Measurements from ENCODE around the gene TTC33. TPM values are rescaled to one million over a fixed set of nuclear protein-coding genes. Genes with fewer than 3 reads are reported as not detected.

Gene TTC33
- total and polyA plus RNA-seq, 4 donors: 22.4 to 45.9 (median 30.7) TPM

- 71% methylated on average over 1 of the region's 2 CpGs for whole genome bisulfite sequencing (ENCODE audit: insufficient coverage)
- H3K27ac ChIP-seq (ENCODE audit: low read depth, low read length): no peak overlapping the region
These were observed 129.0 kb downstream of the TTC33 start for GRCh38 chr5:40626801-40627200.

GRCh38 chr5:40623480-40624420, 132.0 kb downstream of the TTC33 start:
- no peak overlapping the region for H3K27ac ChIP-seq (ENCODE audit: low read depth, low read length)
- no peaks in the 10 kb centered on the region for H3K36me3 ChIP-seq (ENCODE audit: control insufficient read depth, insufficient read depth, low read length)
- no peak for DNase-seq (ENCODE audit: low read depth in 4 of 6, low spot score in 6 of 6)
- no peak overlapping the region for H3K4me3 ChIP-seq (ENCODE audit: low read depth, low read length)
- no peaks in the 10 kb centered on the region for H3K27me3 ChIP-seq (ENCODE audit: control insufficient read depth, insufficient read depth, low read length)
- no peaks in the 10 kb centered on the region for H3K9me3 ChIP-seq (ENCODE audit: control insufficient read depth, insufficient read depth, low read length)
- 89% methylated on average over 1 of the region's 2 CpGs for WGBS (ENCODE audit: insufficient coverage)
- H3K4me1 ChIP-seq (ENCODE audit: control insufficient read depth, insufficient read depth, low read length): no peaks in the 10 kb centered on the region

More at GRCh38 chr5:40626801-40627200, 129.0 kb downstream of the TTC33 start:
- no peaks in the 10 kb centered on the region for H3K4me1 ChIP-seq (ENCODE audit: control insufficient read depth, insufficient read depth, low read length)
- H3K9me3 ChIP-seq (ENCODE audit: control insufficient read depth, insufficient read depth, low read length): no peaks in the 10 kb centered on the region
- no peak overlapping the region for H3K4me3 ChIP-seq (ENCODE audit: low read depth, low read length)
- DNase-seq (ENCODE audit: low read depth in 4 of 6, low spot score in 6 of 6): no peak
- no peaks in the 10 kb centered on the region for H3K27me3 ChIP-seq (ENCODE audit: control insufficient read depth, insufficient read depth, low read length)
- H3K36me3 ChIP-seq (ENCODE audit: control insufficient read depth, insufficient read depth, low read length): no peaks in the 10 kb centered on the region

GRCh38 chr5:40622463-40623252, 133.1 kb downstream of the TTC33 start:
- H3K4me3 ChIP-seq (ENCODE audit: low read depth, low read length): no peak overlapping the region
- H3K4me1 ChIP-seq (ENCODE audit: control insufficient read depth, insufficient read depth, low read length): no peaks in the 10 kb centered on the region
- no peaks in the 10 kb centered on the region for H3K9me3 ChIP-seq (ENCODE audit: control insufficient read depth, insufficient read depth, low read length)
- DNase-seq (ENCODE audit: low read depth in 4 of 6, low spot score in 6 of 6): no peak
- no peaks in the 10 kb centered on the region for H3K27me3 ChIP-seq (ENCODE audit: control insufficient read depth, insufficient read depth, low read length)
- no peaks in the 10 kb centered on the region for H3K36me3 ChIP-seq (ENCODE audit: control insufficient read depth, insufficient read depth, low read length)
- H3K27ac ChIP-seq (ENCODE audit: low read depth, low read length): no peak overlapping the region
- WGBS (ENCODE audit: insufficient coverage): no CpG with 5 or more reads among the region's 2 CpGs

- no peak for DNase-seq (ENCODE audit: low read depth in 4 of 6, low spot score in 6 of 6)
- Histone ChIP-seq H3K27ac (ENCODE audit: low read depth, low read length) (no peak overlapping the region), H3K9me3 (ENCODE audit: control insufficient read depth, insufficient read depth, low read length) (no peaks in the 10 kb centered on the region), H3K4me1 (ENCODE audit: control insufficient read depth, insufficient read depth, low read length) (no peaks in the 10 kb centered on the region), H3K27me3 (ENCODE audit: control insufficient read depth, insufficient read depth, low read length) (no peaks in the 10 kb centered on the region), H3K4me3 (ENCODE audit: low read depth, low read length) (no peak overlapping the region), H3K36me3 (ENCODE audit: control insufficient read depth, insufficient read depth, low read length) (no peaks in the 10 kb centered on the region)
- no CpG with 5 or more reads among the region's 1 CpG for WGBS (ENCODE audit: insufficient coverage)
These were observed 136.3 kb downstream of the TTC33 start for GRCh38 chr5:40619421-40619820.

- Histone ChIP-seq H3K4me3 (ENCODE audit: low read depth, low read length) (no peak overlapping the region), H3K36me3 (ENCODE audit: control insufficient read depth, insufficient read depth, low read length) (no peaks in the 10 kb centered on the region), H3K27me3 (ENCODE audit: control insufficient read depth, insufficient read depth, low read length) (no peaks in the 10 kb centered on the region), H3K9me3 (ENCODE audit: control insufficient read depth, insufficient read depth, low read length) (no peaks in the 10 kb centered on the region), H3K4me1 (ENCODE audit: control insufficient read depth, insufficient read depth, low read length) (no peaks in the 10 kb centered on the region), H3K27ac (ENCODE audit: low read depth, low read length) (no peak overlapping the region)
- WGBS (ENCODE audit: insufficient coverage): 80% methylated on average over 1 of the region's 2 CpGs
- no peak for DNase-seq (ENCODE audit: low read depth in 4 of 6, low spot score in 6 of 6)
These were observed 136.8 kb downstream of the TTC33 start for GRCh38 chr5:40618926-40619325.

- H3K36me3 ChIP-seq (ENCODE audit: control insufficient read depth, insufficient read depth, low read length): no peaks in the 10 kb centered on the region
- no peak for DNase-seq (ENCODE audit: low read depth in 4 of 6, low spot score in 6 of 6)
- no peaks in the 10 kb centered on the region for H3K27me3 ChIP-seq (ENCODE audit: control insufficient read depth, insufficient read depth, low read length)
- no peak overlapping the region for H3K27ac ChIP-seq (ENCODE audit: low read depth, low read length)
- no CpG with 5 or more reads among the region's 5 CpGs for WGBS (ENCODE audit: insufficient coverage)
- no peaks in the 10 kb centered on the region for H3K4me1 ChIP-seq (ENCODE audit: control insufficient read depth, insufficient read depth, low read length)
- H3K4me3 ChIP-seq (ENCODE audit: low read depth, low read length): no peak overlapping the region
- H3K9me3 ChIP-seq (ENCODE audit: control insufficient read depth, insufficient read depth, low read length): no peaks in the 10 kb centered on the region
These were observed 139.0 kb downstream of the TTC33 start for GRCh38 chr5:40616781-40617180.

DNA sequence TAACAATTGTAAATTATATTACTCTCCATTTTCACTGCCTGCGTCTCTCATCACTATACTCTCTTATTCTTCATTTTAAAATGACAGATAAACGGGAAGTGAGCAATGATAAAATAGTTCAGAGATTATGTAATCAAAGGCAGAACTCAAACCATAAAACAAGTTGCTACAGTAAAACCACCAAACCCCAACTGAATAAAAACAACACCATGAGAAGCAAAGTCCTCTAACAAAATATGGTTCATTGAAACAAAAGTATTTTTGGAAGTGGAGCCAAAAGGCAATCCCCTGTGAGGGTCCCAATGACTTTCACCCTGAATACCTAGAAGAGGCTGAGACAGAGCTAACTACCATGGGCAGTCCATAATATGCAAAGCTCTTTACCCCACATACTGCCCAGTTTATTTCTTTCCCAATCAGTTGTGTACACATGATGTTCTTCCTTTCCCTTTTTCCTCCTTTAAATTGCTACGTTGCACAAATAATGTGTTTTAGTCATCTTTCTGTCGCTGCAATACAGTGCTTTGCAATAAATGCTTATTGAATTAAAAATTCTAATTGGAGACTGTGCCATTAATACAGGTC, 140.1 kb downstream of the TTC33 start:
- Histone ChIP-seq H3K27ac (ENCODE audit: low read depth, low read length) (no peak overlapping the region), H3K9me3 (ENCODE audit: control insufficient read depth, insufficient read depth, low read length) (no peaks in the 10 kb centered on the region), H3K36me3 (ENCODE audit: control insufficient read depth, insufficient read depth, low read length) (no peaks in the 10 kb centered on the region), H3K4me1 (ENCODE audit: control insufficient read depth, insufficient read depth, low read length) (no peaks in the 10 kb centered on the region), H3K4me3 (ENCODE audit: low read depth, low read length) (no peak overlapping the region), H3K27me3 (ENCODE audit: control insufficient read depth, insufficient read depth, low read length) (no peaks in the 10 kb centered on the region)
- no CpG with 5 or more reads among the region's 4 CpGs for WGBS (ENCODE audit: insufficient coverage)
- DNase-seq (ENCODE audit: low read depth in 4 of 6, low spot score in 6 of 6): no peak

- Histone ChIP-seq H3K9me3 (ENCODE audit: control insufficient read depth, insufficient read depth, low read length) (no peaks in the 10 kb centered on the region), H3K4me3 (ENCODE audit: low read depth, low read length) (no peak overlapping the region), H3K36me3 (ENCODE audit: control insufficient read depth, insufficient read depth, low read length) (no peaks in the 10 kb centered on the region), H3K27ac (ENCODE audit: low read depth, low read length) (no peak overlapping the region), H3K27me3 (ENCODE audit: control insufficient read depth, insufficient read depth, low read length) (no peaks in the 10 kb centered on the region), H3K4me1 (ENCODE audit: control insufficient read depth, insufficient read depth, low read length) (no peaks in the 10 kb centered on the region)
- WGBS (ENCODE audit: insufficient coverage): no CpG with 5 or more reads among the region's 3 CpGs
- DNase-seq (ENCODE audit: low read depth in 4 of 6, low spot score in 6 of 6): no peak
These were observed 140.7 kb downstream of the TTC33 start for GRCh38 chr5:40614923-40615585.

DNA sequence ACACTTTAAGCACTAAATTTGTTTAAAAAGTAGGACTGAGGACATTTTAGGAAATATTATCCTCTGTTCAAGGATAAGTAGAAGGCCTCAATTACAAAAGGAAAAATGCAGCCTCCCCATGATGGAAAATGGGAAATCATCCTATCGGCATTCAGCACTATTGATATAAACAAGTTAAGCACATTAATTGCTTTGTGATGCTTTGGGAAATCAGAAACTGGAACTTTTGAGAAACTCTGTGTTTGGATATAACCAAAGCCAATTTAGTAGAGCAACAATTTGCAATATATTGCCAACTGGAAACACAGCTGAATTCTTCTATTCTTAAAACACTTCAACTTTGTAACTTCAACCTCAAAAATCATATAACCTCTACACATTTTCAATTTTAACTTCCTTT, 141.3 kb downstream of the TTC33 start:
- Histone ChIP-seq H3K36me3 (ENCODE audit: control insufficient read depth, insufficient read depth, low read length) (no peaks in the 10 kb centered on the region), H3K27ac (ENCODE audit: low read depth, low read length) (no peak overlapping the region), H3K27me3 (ENCODE audit: control insufficient read depth, insufficient read depth, low read length) (no peaks in the 10 kb centered on the region), H3K4me1 (ENCODE audit: control insufficient read depth, insufficient read depth, low read length) (no peaks in the 10 kb centered on the region), H3K9me3 (ENCODE audit: control insufficient read depth, insufficient read depth, low read length) (no peaks in the 10 kb centered on the region), H3K4me3 (ENCODE audit: low read depth, low read length) (no peak overlapping the region)
- DNase-seq (ENCODE audit: low read depth in 4 of 6, low spot score in 6 of 6): no peak
- whole genome bisulfite sequencing (ENCODE audit: insufficient coverage): no CpG with 5 or more reads among the region's 1 CpG
